ENCODE data around the gene SLC7A9.
A peak's percentile ranks its signal among the peaks of the same experiment; 100 is the strongest.
"Not testable (repeated sequence)": the region's sequence is repeated elsewhere in the genome, so short reads cannot be mapped to it uniquely, and the experiment has no call there.

SLC7A9 gene

GRCh38 chr19:32885255-32885654 lies 15.7 kb upstream of the SLC7A9 start:
- DNase-seq (ENCODE audit: low read depth in 2 of 2): not testable (repeated sequence)

DNA sequence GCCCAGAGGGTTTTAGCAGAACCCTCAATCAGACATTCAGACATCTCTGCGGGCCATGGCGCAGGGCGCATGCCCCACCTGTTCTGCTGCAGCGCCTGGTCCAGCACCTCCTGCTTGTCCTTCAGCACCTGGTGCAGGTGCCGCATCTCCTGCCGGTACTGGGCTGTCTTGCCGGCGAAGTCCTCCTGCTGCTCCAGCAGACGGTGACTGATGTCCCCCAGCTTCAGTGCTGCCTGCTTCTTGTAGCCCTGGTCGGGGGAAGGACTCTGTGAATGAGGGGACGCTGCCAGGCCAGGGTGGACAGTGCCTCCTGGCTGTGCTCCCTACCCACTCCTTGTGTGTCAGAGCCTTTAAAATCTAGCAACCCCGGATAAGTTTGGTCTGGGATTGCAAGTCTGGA lies 12.2 kb upstream of the SLC7A9 start:
- DNase-seq (ENCODE audit: low read depth in 2 of 2): no peak

DNA sequence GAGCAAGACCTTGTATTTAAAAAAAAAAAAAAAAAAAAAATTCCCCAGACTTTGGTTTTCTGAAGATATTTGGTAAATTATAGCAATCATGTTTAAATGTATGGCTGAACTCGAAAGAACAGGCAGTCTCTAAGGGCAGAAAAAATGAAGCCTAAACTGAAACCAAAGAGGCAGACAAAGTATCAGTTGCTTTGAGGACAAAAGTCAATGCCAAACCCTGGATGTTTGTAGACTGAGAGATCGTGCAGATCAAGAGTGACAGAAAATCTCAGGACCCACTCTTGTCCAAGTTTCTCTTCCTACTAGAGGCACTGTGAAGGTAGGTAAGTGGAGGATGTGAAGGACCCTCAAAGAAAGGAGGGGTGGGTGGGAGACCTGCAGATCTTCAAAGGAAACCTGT lies 11.1 kb upstream of the SLC7A9 start:
- no peak for DNase-seq (ENCODE audit: low read depth in 2 of 2)

DNA sequence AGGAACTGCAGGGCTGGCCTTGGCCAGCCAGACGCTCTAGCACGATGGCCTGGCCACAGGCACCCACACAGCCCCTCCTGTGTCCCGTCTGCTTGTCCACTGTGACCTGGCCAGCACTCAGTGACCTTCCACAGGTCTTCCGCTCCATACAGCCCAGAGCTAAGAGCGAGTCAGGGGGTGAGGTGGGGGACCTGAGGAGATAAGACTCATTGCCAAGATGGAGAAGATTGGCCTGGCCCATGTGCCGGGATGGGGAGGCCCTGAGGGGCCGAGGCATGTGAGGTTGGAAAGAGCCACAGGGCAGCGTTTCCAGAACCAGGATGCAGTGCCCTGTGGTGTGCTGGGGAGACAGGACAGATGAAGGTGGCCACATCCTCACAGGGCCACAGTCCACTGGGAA lies 10.2 kb upstream of the SLC7A9 start:
- no peak for DNase-seq (ENCODE audit: low read depth in 2 of 2)

DNA sequence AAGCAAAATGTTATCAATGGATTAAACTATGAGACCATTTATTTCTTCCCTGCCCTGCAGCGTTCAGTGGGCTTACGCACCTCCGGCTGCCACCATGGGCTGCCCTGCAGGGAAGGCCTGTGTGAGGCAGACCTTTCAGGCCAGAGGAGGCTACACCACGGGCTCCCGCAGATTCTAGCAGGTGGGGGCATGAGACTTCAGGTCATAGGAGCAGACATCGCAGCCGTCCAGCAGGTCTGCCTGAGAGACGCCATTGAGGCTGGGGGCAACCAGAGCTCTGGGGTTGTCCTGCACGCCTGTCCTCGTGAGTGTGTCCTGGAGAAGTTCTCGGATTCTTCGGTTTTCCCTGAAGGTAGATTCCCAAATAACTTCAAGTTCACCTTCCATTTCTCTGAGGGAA lies 9.4 kb upstream of the SLC7A9 start:
- no peak for DNase-seq (ENCODE audit: low read depth in 2 of 2)

DNA sequence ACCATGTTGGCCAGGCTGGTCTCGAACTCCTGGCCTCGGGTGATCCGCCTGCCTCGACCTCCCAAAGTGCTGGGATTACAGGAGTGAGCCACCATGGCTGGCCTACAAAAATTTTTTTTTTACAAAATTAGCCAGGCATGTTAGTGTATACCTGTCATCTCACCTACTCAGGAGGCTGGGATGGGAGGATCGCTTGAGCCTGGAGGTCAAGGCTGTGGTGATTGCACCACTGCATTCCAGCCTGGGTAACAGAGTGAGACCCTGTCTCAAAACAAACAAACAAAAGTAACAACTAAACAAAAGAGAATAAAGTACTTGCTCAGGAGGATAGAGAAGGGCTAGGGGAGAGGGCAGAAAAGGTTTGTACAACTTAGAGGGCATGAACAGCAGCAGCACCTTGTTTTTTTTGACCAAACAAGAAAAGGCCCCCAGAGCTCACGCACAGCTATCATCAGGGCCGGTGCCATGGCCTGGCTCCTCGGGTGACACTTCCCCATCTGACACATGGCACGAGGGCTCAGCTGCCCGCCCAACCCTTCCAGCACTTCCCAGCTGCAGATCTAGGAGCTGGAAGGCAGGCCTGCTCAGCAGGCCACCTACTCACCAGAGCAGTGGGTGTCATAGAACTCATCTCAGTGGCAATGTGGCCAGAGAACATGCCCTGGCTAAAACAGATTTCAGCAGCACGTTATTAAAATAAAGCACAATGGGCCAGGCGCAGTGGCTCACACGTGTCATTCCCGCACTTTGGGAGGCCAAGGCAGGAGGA lies 8.6 kb upstream of the SLC7A9 start:
- no peak for DNase-seq (ENCODE audit: low read depth in 2 of 2)

GRCh38 chr19:32877323-32877912 lies 7.9 kb upstream of the SLC7A9 start:
- no peak for DNase-seq (ENCODE audit: low read depth in 2 of 2)

DNA sequence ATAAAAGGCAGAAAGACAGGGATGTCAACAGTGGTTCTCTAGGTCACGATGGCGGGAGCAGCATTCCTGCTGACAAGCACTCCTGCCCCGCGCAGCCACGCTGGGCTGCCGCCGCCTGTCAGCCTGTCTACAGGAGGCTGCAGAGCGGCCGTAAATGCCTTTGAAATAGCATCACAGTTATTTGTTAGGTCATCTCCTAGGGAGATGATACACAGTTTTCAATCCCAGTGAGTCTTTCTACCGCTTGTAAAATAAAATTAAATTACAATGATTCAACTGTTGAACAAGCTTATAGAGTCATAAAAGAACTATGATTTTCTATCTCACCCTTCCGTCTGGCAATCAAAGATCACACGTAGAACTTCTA lies 7.3 kb upstream of the SLC7A9 start:
- no peak for DNase-seq (ENCODE audit: low read depth in 2 of 2)

GRCh38 chr19:32876236-32876918 lies 6.8 kb upstream of the SLC7A9 start:
- no peak for DNase-seq (ENCODE audit: low read depth in 2 of 2)

DNA sequence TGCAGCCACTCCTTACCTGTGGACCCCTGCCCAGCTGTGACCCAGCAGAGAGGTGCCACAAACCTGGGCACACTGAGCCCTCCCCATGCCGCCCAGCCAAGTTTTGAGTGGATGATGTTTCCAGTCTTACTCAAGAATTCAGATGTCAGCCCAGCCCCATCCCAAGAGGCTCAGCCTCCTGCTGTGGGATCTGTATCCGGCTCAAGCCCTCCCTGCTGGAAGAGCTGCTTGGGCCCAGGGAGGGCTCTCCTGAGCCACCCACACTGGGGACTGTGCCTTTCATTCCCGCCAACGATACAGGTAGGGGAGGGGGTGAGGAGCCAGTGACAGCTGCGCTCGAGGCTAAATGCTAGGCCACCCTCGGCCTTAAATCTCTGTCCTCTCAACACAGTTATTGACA lies 5.9 kb upstream of the SLC7A9 start:
- DNase-seq (ENCODE audit: low read depth in 2 of 2): no peak

DNA sequence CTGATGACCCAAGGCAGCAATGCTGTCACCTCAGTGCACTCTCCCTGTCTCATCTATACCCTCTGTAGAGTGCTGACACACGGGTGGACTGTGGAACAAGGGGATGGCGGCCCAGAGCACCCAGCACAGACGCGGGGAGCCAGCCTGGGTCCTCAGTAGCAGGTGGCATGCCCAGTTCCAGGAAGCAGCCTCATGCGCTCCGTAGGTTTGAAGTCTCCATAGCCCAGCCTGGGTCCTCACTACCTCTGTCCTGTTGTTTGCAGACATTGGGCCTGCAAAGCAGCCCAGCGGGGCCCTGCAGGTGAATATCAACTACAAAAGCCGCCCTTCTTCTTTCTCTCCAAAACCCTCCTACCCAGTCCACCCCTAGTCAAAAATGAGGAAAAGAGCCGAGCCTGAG lies 5.0 kb upstream of the SLC7A9 start:
- no peak for DNase-seq (ENCODE audit: low read depth in 2 of 2)

DNA sequence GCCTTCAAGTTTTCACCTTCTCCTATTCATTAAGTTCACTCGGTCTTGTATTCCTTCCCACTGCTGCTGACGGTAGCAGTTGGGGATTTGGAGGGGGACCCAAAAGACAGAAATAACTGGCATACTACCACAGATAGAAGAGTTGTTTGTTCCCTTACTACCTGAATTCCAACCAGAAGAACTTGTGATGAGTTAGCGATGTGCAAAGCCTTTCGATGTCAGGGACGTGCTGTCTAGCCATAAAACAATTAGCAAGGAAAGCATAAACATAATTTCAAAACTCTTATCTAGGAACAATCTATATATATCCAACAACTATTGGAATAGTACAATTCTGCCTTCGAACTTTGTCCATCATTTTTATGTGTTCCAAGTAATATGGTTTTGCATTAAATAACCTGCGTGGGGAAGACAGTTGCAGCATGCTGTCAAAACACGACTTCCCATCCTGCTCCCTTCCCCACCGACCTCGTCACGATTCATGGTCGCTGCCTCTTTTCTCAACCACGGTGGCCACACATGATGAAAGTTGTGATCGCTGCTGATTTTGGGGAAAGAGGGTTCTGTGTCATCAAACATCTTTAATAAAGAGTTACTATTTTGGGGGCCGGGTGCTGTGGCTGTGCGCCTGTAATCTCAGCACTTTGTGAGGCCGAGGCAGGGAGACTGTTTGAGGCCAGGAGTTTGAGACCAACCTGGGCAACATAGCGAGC lies 3.8 kb upstream of the SLC7A9 start:
- peak in 1 of 2 donors; percentile 22 for DNase-seq (ENCODE audit: low read depth in 2 of 2)

DNA sequence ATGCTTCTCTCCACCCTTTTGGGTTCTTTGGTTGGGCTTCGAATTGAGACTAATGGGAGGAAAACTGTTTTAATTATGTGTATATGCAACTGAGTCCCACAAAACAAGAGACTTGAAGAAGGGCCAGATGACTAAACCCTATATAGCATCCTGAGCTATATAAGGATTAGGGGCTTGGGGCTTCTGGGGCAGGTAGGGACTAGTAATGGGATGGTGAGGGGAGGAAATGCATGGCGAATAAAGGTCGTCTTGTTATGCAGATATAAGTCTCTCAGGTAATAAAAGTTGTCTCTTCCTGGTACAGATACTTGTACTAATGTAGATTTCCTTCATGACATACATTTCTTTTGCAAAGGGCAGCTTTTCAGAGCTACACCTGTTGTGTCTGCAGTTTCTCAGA lies 2.8 kb upstream of the SLC7A9 start:
- no peak for DNase-seq (ENCODE audit: low read depth in 2 of 2)

DNA sequence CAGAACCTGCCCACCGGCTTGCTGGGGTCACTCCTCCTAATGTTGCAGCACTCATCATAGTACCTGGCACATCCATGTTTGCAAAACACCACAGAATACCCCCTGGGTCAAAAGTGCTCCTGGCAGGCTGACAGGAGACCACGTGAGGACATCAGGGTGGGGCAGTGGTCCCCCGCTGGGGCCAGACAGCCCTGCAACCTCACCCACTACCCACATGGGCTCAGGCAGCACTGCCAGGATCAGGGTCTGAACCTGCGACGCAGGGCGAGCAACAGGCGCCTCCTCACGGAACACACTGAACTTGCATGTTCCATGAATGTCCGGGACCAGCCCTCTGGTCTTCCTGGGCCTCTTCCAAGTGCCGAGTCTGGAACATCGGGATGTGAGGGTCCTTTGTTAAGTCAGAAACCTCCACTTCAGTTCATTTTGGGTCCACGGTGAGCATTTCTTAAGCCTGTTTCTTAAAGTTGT lies 1.4 kb upstream of the SLC7A9 start:
- DNase-seq (ENCODE audit: low read depth in 2 of 2): no peak

GRCh38 chr19:32869966-32870573 lies 503 bp upstream of the SLC7A9 start:
- no peak for DNase-seq (ENCODE audit: low read depth in 2 of 2)

- DNase-seq (ENCODE audit: low read depth in 2 of 2): no peak
Observed at GRCh38 chr19:32868206-32868950, 1.2 kb downstream of the SLC7A9 start.

GRCh38 chr19:32867436-32867835 lies 2.1 kb downstream of the SLC7A9 start:
- DNase-seq (ENCODE audit: low read depth in 2 of 2): not testable (repeated sequence)

- DNase-seq (ENCODE audit: low read depth in 2 of 2): no peak
Observed at GRCh38 chr19:32866564-32867265, 2.9 kb downstream of the SLC7A9 start.

- DNase-seq (ENCODE audit: low read depth in 2 of 2): no peak
Observed at GRCh38 chr19:32866061-32866460, 3.5 kb downstream of the SLC7A9 start.

DNA sequence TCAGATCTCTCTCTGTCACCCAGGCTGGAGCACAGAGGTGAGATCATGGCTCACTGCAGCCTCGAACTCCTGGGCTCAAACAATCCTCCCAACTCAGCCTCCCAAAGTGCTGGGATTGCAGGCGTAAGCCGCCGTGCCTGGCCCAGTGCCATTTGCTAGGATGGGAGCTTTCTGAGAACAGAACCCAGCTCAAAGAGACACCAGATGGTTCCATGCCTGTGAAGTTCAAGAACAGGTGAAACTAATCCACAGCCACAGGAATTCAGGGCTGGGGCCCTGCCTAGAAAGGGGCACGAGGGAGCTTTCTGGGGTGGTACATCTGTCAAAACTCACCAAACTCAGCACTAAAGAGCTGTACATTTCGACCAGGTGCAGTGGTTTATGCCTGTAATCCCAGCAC lies 4.2 kb downstream of the SLC7A9 start:
- no peak for DNase-seq (ENCODE audit: low read depth in 2 of 2)

Measured in stimulated activated CD8-positive, alpha-beta memory T cell treated with anti-CD3 and anti-CD28 coated beads, Interleukin-2, amount 100 ng/mL, for 48 hours (primary cell).